HepG2 (cell line): Measurements from ENCODE around the gene ESYT1. TPM values are rescaled to one million over a fixed set of nuclear protein-coding genes. Genes with fewer than 3 reads are reported as not detected.

Source experiments
- ARHGAP35 ChIP-seq: sonication (generic); formaldehyde crosslinking; IDR thresholded peaks from 2 replicates; pipeline ENCODE4 v1.9.0; 2022; ENCODE audit warnings: mild to moderate bottlenecking, inconsistent platforms, moderate library complexity, missing genetic modification reagents, borderline replicate concordance
- ATF7 ChIP-seq, 2 experiments: fragments of 450-650 bp in 1 of 2; sonication (generic) in 1 of 2; formaldehyde crosslinking in 1 of 2; IDR thresholded peaks; 2 replicates each; pipeline versions ENCODE4 v1.4.0 to v1.6.1; 2016 to 2020; ENCODE audit warnings: antibody characterized with exemption in 1 of 2, mild to moderate bottlenecking in 1 of 2, missing genetic modification reagents in 1 of 2
- BHLHE40 ChIP-seq: IDR thresholded peaks from 2 replicates; pipeline ENCODE4 v1.6.1; 2011; ENCODE audit warnings: low read length, improper control_type of control experiment
- DNMT1 ChIP-seq: sonication (generic); formaldehyde crosslinking; IDR thresholded peaks from 2 replicates; pipeline ENCODE4 v1.5.1; 2020; ENCODE audit warnings: mild to moderate bottlenecking, missing genetic modification reagents
- E2F5 ChIP-seq: sonication (generic); formaldehyde crosslinking; conservative IDR thresholded peaks from 2 replicates; pipeline ENCODE4 v1.4.0; 2020; ENCODE audit warnings: missing genetic modification reagents
- HOXD1 ChIP-seq: sonication (generic); formaldehyde crosslinking; IDR thresholded peaks from 2 replicates; pipeline ENCODE4 v1.5.0; 2020; ENCODE audit warnings: missing genetic modification reagents
- MEIS2 ChIP-seq: sonication (generic); formaldehyde crosslinking; IDR thresholded peaks from 2 replicates; pipeline ENCODE4 v1.9.0; 2021; ENCODE audit warnings: mild to moderate bottlenecking, missing genetic modification reagents
- MIER2 ChIP-seq: IDR thresholded peaks from 2 replicates; pipeline ENCODE4 v1.6.1; 2016; ENCODE audit warnings: missing biosample characterization, missing genetic modification reagents
- MTA3 ChIP-seq: sonication (generic); formaldehyde crosslinking; IDR thresholded peaks from 2 replicates; pipeline ENCODE4 v1.4.0; 2020; ENCODE audit warnings: missing genetic modification reagents
- PHB2 ChIP-seq: fragments of 450-650 bp; IDR thresholded peaks from 2 replicates; pipeline ENCODE4 v1.6.1; 2018; ENCODE audit not compliant: partially characterized antibody
- SNAI1 ChIP-seq: sonication (generic); formaldehyde crosslinking; IDR thresholded peaks from 2 replicates; pipeline ENCODE4 v1.5.0; 2020; ENCODE audit warnings: mild to moderate bottlenecking, missing genetic modification reagents, borderline replicate concordance
- THAP7 ChIP-seq: sonication (generic); formaldehyde crosslinking; IDR thresholded peaks from 2 replicates; pipeline ENCODE4 v1.8.1; 2023; ENCODE audit warnings: mild to moderate bottlenecking, missing genetic modification reagents
- USF2 ChIP-seq, 2 experiments: sonication (generic) in 1 of 2; formaldehyde crosslinking in 1 of 2; IDR thresholded peaks; 2 replicates each; pipeline versions ENCODE4 v1.5.1 to v1.6.1; 2011 to 2020; ENCODE audit warnings: borderline replicate concordance in 1 of 2, low read depth in 1 of 2, low read length in 1 of 2, mild to moderate bottlenecking in 1 of 2, missing genetic modification reagents in 1 of 2, moderate library complexity in 1 of 2
- WIZ ChIP-seq: sonication (generic); formaldehyde crosslinking; IDR thresholded peaks from 2 replicates; pipeline ENCODE4 v1.5.1; 2020; ENCODE audit warnings: mild to moderate bottlenecking, missing genetic modification reagents
- ZBTB49 ChIP-seq: sonication (generic); formaldehyde crosslinking; IDR thresholded peaks from 2 replicates; pipeline ENCODE4 v1.4.0; 2020; ENCODE audit warnings: missing genetic modification reagents, borderline replicate concordance
- ZNF251 ChIP-seq: sonication (generic); formaldehyde crosslinking; IDR thresholded peaks from 2 replicates; pipeline ENCODE4 v1.9.0; 2021; ENCODE audit warnings: mild to moderate bottlenecking, missing genetic modification reagents
- ZSCAN5A ChIP-seq: sonication (generic); formaldehyde crosslinking; IDR thresholded peaks from 2 replicates; pipeline ENCODE4 v1.8.0; 2022; ENCODE audit warnings: mild to moderate bottlenecking, missing genetic modification reagents, borderline replicate concordance
- polyA plus RNA-seq, 8 experiments: library from polyadenylated mRNA; depleted of rRNA in 3 of 8; stranded (reverse) in 7 of 8; unstranded in 1 of 8; fragments of >200 nt; fragmentation: Illumina TruSeq in 4 of 8; extraction: Trizol in 4 of 8; gene quantifications; 2 replicates each; pipeline versions ENCODE4 v1.2.1 to v1.2.3, GENCODE V29; 2011 to 2016; ENCODE audit warnings: low read depth in 4 of 8, missing spikeins in 1 of 8, mixed read lengths in 1 of 8; ENCODE audit not compliant: insufficient read depth in 1 of 8
- total RNA-seq, 5 experiments: library from RNA; depleted of rRNA; stranded (reverse); fragments of >200 nt; fragmentation: Illumina TruSeq; extraction: Trizol; gene quantifications; 2 replicates each; pipeline ENCODE4 v1.2.3, GENCODE V29; 2016; ENCODE audit warnings: low read depth in 1 of 5

Gene ESYT1
- total and polyA plus RNA-seq, 2 of the 13 experiments (the other 11 are each of a cell fraction or from before 2014, with no cell fraction given): 66.9 to 71.0 TPM

GRCh38 chr12:56116267-56117081, 11.6 kb upstream of the ESYT1 start, which contains the start of gene RPL41 (continued):
- TF ChIP-seq ARHGAP35 (CRISPR knock-in tag) (no peak), ZSCAN5A (CRISPR knock-in tag) (no peak), ZNF251 (peak; percentile 92; the same call in 1 of the 2 replicates), ZBTB49 (CRISPR knock-in tag) (peak; percentile 56; the same call in 1 of the 2 replicates), USF2 (IDR thresholded peaks at IDR 0.05; ENCODE audit: low read depth, low read length) (no peak), USF2 (CRISPR knock-in tag; IDR thresholded peaks at IDR 0.05; ENCODE audit: borderline replicate concordance) (no peak), WIZ (CRISPR knock-in tag) (no peak), PHB2 (no peak), ATF7 (IDR thresholded peaks at IDR 0.05) (no peak), ATF7 (CRISPR knock-in tag; IDR thresholded peaks at IDR 0.05) (peak; percentile 71; the same call in 1 of the 2 replicates), E2F5 (CRISPR knock-in tag) (no peak), MTA3 (no peak), MEIS2 (CRISPR knock-in tag) (peak; percentile 79), HOXD1 (CRISPR knock-in tag) (no peak), DNMT1 (no peak), SNAI1 (CRISPR knock-in tag) (no peak), BHLHE40 (no peak), MIER2 (no peak; the same call in 1 of the 2 replicates), THAP7 (no peak)
